Choroid plexus epithelial cell (primary cell): ENCODE measurements around the gene BLOC1S5.
"Not testable (repeated sequence)": the region's sequence is repeated elsewhere in the genome, so short reads cannot be mapped to it uniquely, and the experiment has no call there.

ENCODE experiments used
- DNase-seq: peaks from one replicate; pipeline ENCODE4 v3.0.0-alpha.2; 2010; ENCODE audit warnings: low read depth
- H3K4me3 ChIP-seq: 2 replicates; pipeline ENCODE4 v1.5.1; 2011; ENCODE audit warnings: low read depth, mild to moderate bottlenecking, control low read depth, low read length, moderate library complexity
- CTCF ChIP-seq: conservative IDR thresholded peaks from 2 replicates; pipeline ENCODE4 v1.5.1; 2011; ENCODE audit warnings: low read depth, mild to moderate bottlenecking, control low read depth, inconsistent platforms, low read length, moderate library complexity

Gene BLOC1S5

GRCh38 chr6:8043221-8043620, 21.0 kb downstream of the BLOC1S5 start:
- H3K4me3 ChIP-seq: no peak overlapping the region
- DNase-seq: no peak
- TF ChIP-seq CTCF: no peak

GRCh38 chr6:8041913-8042583, 22.1 kb downstream of the BLOC1S5 start:
- H3K4me3 ChIP-seq: no peak overlapping the region
- no peak for TF ChIP-seq CTCF
- no peak for DNase-seq

- DNase-seq, H3K4me3 ChIP-seq: not testable (repeated sequence)
Measured at GRCh38 chr6:8034107-8034506, 30.1 kb downstream of the BLOC1S5 start.

GRCh38 chr6:8030920-8031319, 33.3 kb downstream of the BLOC1S5 start:
- TF ChIP-seq CTCF: no peak
- no peak for DNase-seq
- no peak overlapping the region for H3K4me3 ChIP-seq

- H3K4me3 ChIP-seq: no peak overlapping the region
- TF ChIP-seq CTCF: no peak
- peak; percentile 34 for DNase-seq
Measured at GRCh38 chr6:8029243-8029870, 34.8 kb downstream of the BLOC1S5 start.

GRCh38 chr6:8027965-8028651, 36.1 kb downstream of the BLOC1S5 start:
- H3K4me3 ChIP-seq: no peak overlapping the region
- no peak for TF ChIP-seq CTCF
- DNase-seq: peak; percentile 47

- no peak overlapping the region for H3K4me3 ChIP-seq
- no peak for TF ChIP-seq CTCF
- no peak for DNase-seq
Measured at GRCh38 chr6:8026800-8027199, 37.4 kb downstream of the BLOC1S5 start.
